ENCODE data around the gene AQP2.

AQP2 gene

GRCh38 chr12:49947593-49948226 is 2.8 kb upstream of the AQP2 start:
- no peak overlapping the region for H3K27ac ChIP-seq (ENCODE audit: low read depth in 2 of 2, low read length in 2 of 2)
- no peaks in the 10 kb centered on the region for H3K27me3 ChIP-seq (ENCODE audit: control insufficient read depth in 2 of 2, insufficient read depth in 2 of 2, low read length in 2 of 2)
- H3K9me3 ChIP-seq (ENCODE audit: control insufficient read depth in 2 of 2, low read length in 2 of 2): no peaks in the 10 kb centered on the region
- H3K4me1 ChIP-seq (ENCODE audit: control insufficient read depth in 2 of 2, insufficient read depth in 2 of 2, low read length in 2 of 2): peaks cover 7 to 26% of the 10 kb centered on the region in 2 donors
- H3K4me3 ChIP-seq (ENCODE audit: low read length in 2 of 2): no peak overlapping the region
- H3K36me3 ChIP-seq (ENCODE audit: control insufficient read depth in 2 of 2, insufficient read depth in 2 of 2, low read length in 2 of 2): no peaks in the 10 kb centered on the region
- H3K9ac ChIP-seq (ENCODE audit: low read depth in 1 of 2, low read length in 2 of 2): no peak overlapping the region

- Histone ChIP-seq H3K36me3 (ENCODE audit: control insufficient read depth in 2 of 2, insufficient read depth in 2 of 2, low read length in 2 of 2) (no peaks in the 10 kb centered on the region), H3K9ac (ENCODE audit: low read depth in 1 of 2, low read length in 2 of 2) (no peak overlapping the region), H3K4me3 (ENCODE audit: low read length in 2 of 2) (no peak overlapping the region), H3K9me3 (ENCODE audit: control insufficient read depth in 2 of 2, low read length in 2 of 2) (no peaks in the 10 kb centered on the region), H3K27ac (ENCODE audit: low read depth in 2 of 2, low read length in 2 of 2) (no peak overlapping the region), H3K4me1 (ENCODE audit: control insufficient read depth in 2 of 2, insufficient read depth in 2 of 2, low read length in 2 of 2) (peaks cover 7 to 19% of the 10 kb centered on the region in 2 donors), H3K27me3 (ENCODE audit: control insufficient read depth in 2 of 2, insufficient read depth in 2 of 2, low read length in 2 of 2) (no peaks in the 10 kb centered on the region)
Observed at GRCh38 chr12:49948866-49949845, 1.4 kb upstream of the AQP2 start.

- Histone ChIP-seq H3K36me3 (ENCODE audit: control insufficient read depth in 2 of 2, insufficient read depth in 2 of 2, low read length in 2 of 2) (no peaks in the 10 kb centered on the region), H3K9me3 (ENCODE audit: control insufficient read depth in 2 of 2, low read length in 2 of 2) (no peaks in the 10 kb centered on the region), H3K9ac (ENCODE audit: low read depth in 1 of 2, low read length in 2 of 2) (no peak overlapping the region), H3K4me3 (ENCODE audit: low read length in 2 of 2) (no peak overlapping the region), H3K27ac (ENCODE audit: low read depth in 2 of 2, low read length in 2 of 2) (no peak overlapping the region), H3K4me1 (ENCODE audit: control insufficient read depth in 2 of 2, insufficient read depth in 2 of 2, low read length in 2 of 2) (peaks cover 7 to 17% of the 10 kb centered on the region in 2 donors), H3K27me3 (ENCODE audit: control insufficient read depth in 2 of 2, insufficient read depth in 2 of 2, low read length in 2 of 2) (peaks cover 2 to 6% of the 10 kb centered on the region in 2 donors)
Observed at GRCh38 chr12:49949866-49950265, 671 bp upstream of the AQP2 start.

GRCh38 chr12:49951411-49952240 is 1.1 kb downstream of the AQP2 start:
- Histone ChIP-seq H3K27me3 (ENCODE audit: control insufficient read depth in 2 of 2, insufficient read depth in 2 of 2, low read length in 2 of 2) (peaks cover 4 to 15% of the 10 kb centered on the region in 2 donors), H3K27ac (ENCODE audit: low read depth in 2 of 2, low read length in 2 of 2) (no peak overlapping the region), H3K4me3 (ENCODE audit: low read length in 2 of 2) (no peak overlapping the region), H3K9me3 (ENCODE audit: control insufficient read depth in 2 of 2, low read length in 2 of 2) (no peaks in the 10 kb centered on the region), H3K36me3 (ENCODE audit: control insufficient read depth in 2 of 2, insufficient read depth in 2 of 2, low read length in 2 of 2) (no peaks in the 10 kb centered on the region), H3K4me1 (ENCODE audit: control insufficient read depth in 2 of 2, insufficient read depth in 2 of 2, low read length in 2 of 2) (peaks cover 0 to 3% of the 10 kb centered on the region in 2 donors), H3K9ac (ENCODE audit: low read depth in 1 of 2, low read length in 2 of 2) (no peak overlapping the region)

- Histone ChIP-seq H3K27me3 (ENCODE audit: control insufficient read depth in 2 of 2, insufficient read depth in 2 of 2, low read length in 2 of 2) (peaks cover 13 to 16% of the 10 kb centered on the region in 2 donors), H3K9ac (ENCODE audit: low read depth in 1 of 2, low read length in 2 of 2) (no peak overlapping the region), H3K27ac (ENCODE audit: low read depth in 2 of 2, low read length in 2 of 2) (no peak overlapping the region)
Observed at GRCh38 chr12:49952391-49953055, 2.0 kb downstream of the AQP2 start.

GRCh38 chr12:49953151-49953550 is 2.6 kb downstream of the AQP2 start:
- H3K36me3 ChIP-seq (ENCODE audit: control insufficient read depth in 2 of 2, insufficient read depth in 2 of 2, low read length in 2 of 2): no peaks in the 10 kb centered on the region
- H3K4me3 ChIP-seq (ENCODE audit: low read length in 2 of 2): no peak overlapping the region
- H3K4me1 ChIP-seq (ENCODE audit: control insufficient read depth in 2 of 2, insufficient read depth in 2 of 2, low read length in 2 of 2): no peaks in the 10 kb centered on the region
- H3K9me3 ChIP-seq (ENCODE audit: control insufficient read depth in 2 of 2, low read length in 2 of 2): no peaks in the 10 kb centered on the region
- no peak overlapping the region for H3K27ac ChIP-seq (ENCODE audit: low read depth in 2 of 2, low read length in 2 of 2)
- peaks cover 14 to 19% of the 10 kb centered on the region in 2 donors for H3K27me3 ChIP-seq (ENCODE audit: control insufficient read depth in 2 of 2, insufficient read depth in 2 of 2, low read length in 2 of 2)
- no peak overlapping the region for H3K9ac ChIP-seq (ENCODE audit: low read depth in 1 of 2, low read length in 2 of 2)

More at GRCh38 chr12:49952391-49953055, 2.0 kb downstream of the AQP2 start:
- Histone ChIP-seq H3K36me3 (ENCODE audit: control insufficient read depth in 2 of 2, insufficient read depth in 2 of 2, low read length in 2 of 2) (no peaks in the 10 kb centered on the region), H3K4me3 (ENCODE audit: low read length in 2 of 2) (no peak overlapping the region), H3K9me3 (ENCODE audit: control insufficient read depth in 2 of 2, low read length in 2 of 2) (no peaks in the 10 kb centered on the region), H3K4me1 (ENCODE audit: control insufficient read depth in 2 of 2, insufficient read depth in 2 of 2, low read length in 2 of 2) (no peaks in the 10 kb centered on the region)

GRCh38 chr12:49953961-49954846 is 3.7 kb downstream of the AQP2 start:
- H3K4me1 ChIP-seq (ENCODE audit: control insufficient read depth in 2 of 2, insufficient read depth in 2 of 2, low read length in 2 of 2): no peaks in the 10 kb centered on the region
- H3K9me3 ChIP-seq (ENCODE audit: control insufficient read depth in 2 of 2, low read length in 2 of 2): no peaks in the 10 kb centered on the region
- H3K27ac ChIP-seq (ENCODE audit: low read depth in 2 of 2, low read length in 2 of 2): no peak overlapping the region
- H3K36me3 ChIP-seq (ENCODE audit: control insufficient read depth in 2 of 2, insufficient read depth in 2 of 2, low read length in 2 of 2): no peaks in the 10 kb centered on the region
- peaks cover 18 to 22% of the 10 kb centered on the region in 2 donors for H3K27me3 ChIP-seq (ENCODE audit: control insufficient read depth in 2 of 2, insufficient read depth in 2 of 2, low read length in 2 of 2)
- H3K9ac ChIP-seq (ENCODE audit: low read depth in 1 of 2, low read length in 2 of 2): no peak overlapping the region
- H3K4me3 ChIP-seq (ENCODE audit: low read length in 2 of 2): no peak overlapping the region

- Histone ChIP-seq H3K9ac (ENCODE audit: low read depth in 1 of 2, low read length in 2 of 2) (no peak overlapping the region), H3K27me3 (ENCODE audit: control insufficient read depth in 2 of 2, insufficient read depth in 2 of 2, low read length in 2 of 2) (peaks cover 27 to 30% of the 10 kb centered on the region in 2 donors), H3K9me3 (ENCODE audit: control insufficient read depth in 2 of 2, low read length in 2 of 2) (no peaks in the 10 kb centered on the region), H3K36me3 (ENCODE audit: control insufficient read depth in 2 of 2, insufficient read depth in 2 of 2, low read length in 2 of 2) (no peaks in the 10 kb centered on the region), H3K27ac (ENCODE audit: low read depth in 2 of 2, low read length in 2 of 2) (no peak overlapping the region), H3K4me3 (ENCODE audit: low read length in 2 of 2) (no peak overlapping the region), H3K4me1 (ENCODE audit: control insufficient read depth in 2 of 2, insufficient read depth in 2 of 2, low read length in 2 of 2) (no peaks in the 10 kb centered on the region)
Observed at GRCh38 chr12:49954863-49955830, 4.6 kb downstream of the AQP2 start.

All from mucosa of rectum (tissue), 2 donors.